ENCODE data around the gene SEPTIN1.

SEPTIN1 gene

DNA sequence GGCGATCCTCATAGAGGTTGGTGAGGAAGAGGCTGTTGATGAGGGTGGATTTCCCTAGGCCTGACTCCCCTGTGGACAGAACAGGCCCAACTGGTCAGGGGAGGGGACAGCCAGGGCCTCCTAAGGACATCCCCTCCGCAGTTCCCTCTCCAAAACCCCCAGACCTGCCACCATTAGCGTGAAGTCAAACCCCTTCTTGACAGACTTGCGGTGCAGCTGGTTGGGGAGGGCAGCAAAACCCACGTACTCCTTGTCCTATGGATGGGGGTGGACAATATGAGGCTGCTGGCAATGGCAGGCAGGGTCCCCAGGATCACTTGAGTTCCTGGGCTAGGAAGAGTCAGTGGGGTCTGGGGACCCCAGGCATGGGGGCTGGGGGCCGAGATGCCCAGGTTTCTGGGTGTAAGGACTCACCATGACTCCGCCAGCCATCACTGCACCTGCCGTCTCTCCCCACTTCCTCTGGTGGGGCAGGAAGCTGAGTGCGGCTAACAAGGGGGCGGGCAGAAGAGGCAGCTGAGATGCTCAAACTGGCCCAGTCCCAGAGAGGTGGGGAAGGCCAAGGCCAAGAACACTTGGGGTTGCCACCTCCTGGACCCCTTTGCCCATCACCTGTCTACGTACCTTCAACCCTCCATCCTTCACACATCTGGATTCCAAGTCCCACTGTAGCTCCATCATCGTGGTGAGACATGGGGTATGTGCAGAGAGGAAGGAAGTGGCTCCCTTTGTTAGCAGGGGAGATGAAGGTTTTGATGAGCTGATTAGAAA is at the start of gene SEPTIN1:
TSS of gene SEPTIN1 (minus strand) at position 451 of the 771 bp plus-strand sequence. CDS start at position 432, 19 bp downstream.
- no peak for DNase-seq

DNA sequence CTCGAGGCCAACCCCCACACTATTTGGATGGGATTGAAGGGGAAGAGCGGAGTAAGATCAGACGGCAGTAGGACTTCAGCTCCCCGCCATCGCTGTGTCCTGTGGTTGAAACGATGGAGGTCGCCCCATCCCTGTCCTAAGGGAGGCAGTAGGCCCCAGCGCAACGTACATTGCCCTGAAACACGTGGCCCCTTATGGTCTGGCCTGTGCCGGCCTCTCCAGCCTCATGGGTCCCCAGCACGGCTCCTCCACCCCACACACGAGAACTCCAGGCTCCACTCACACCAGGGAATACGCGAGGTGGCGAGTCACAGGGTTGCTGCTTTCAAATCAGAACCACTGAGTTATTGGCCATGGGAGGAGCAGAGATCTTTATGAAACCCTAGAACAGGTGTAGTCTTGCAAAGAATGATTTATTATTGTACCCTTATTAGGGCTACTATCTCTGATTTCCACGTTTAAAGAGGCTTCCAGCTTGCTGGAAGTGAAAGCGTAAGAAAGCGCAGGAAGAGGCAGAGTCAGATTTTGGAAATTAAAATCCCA is 48.1 kb upstream of the SEPTIN1 start:
- DNase-seq = peak; percentile 95

DNA sequence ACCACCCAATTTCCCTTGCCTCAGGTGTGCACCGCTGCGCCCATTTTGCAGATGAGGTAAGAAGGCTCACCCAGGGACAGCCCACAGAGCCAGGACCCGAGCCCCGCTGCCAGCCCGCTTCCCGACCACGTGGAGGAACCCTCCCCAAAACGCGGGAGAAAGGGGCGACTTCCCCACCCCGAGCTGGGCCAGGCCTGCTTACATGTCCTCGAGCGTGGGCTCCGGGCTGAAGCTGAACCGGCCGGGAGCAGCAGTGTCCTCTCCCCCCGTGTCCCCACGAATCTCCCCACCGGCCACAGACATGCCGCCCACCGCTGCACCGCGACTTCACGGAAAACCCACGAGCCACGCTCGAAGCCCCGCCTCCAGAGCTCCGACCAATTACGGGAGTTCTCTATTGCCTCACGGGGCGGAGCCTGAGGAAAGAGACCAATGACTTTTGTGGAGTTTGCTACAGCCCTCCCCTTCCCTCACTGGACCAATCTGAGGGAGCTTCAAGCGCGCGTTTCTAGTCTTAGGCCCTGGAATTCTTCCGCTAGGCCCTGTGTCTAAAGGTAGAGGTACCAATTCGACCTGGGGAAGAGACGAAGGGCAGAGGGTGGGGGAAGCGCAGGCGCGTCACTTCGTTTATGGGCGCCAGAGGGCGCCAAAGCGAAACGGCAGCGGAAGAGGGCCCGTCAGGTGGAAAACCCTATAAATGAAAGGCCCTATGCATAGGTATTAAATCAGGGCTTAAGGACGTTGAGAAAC is 47.5 kb upstream of the SEPTIN1 start, which contains the start of gene DCTPP1:
TSS of gene DCTPP1 (minus strand) at position 353 of the 750 bp plus-strand sequence. CDS start at position 303, 50 bp downstream.
- peak; percentile 99 for DNase-seq

DNA sequence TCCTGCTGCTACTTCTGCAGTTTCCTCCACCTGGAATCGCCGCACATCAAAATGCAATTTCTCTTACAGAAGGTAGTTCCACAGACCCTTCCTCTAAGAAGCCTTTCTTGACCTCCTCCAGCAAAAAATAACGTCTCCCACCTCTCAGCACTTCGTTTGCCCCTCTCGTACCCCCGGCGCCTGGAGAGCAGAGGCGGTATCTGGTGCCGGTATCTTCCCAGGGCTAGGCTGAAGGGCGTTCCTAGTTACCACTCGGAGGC is 47.0 kb upstream of the SEPTIN1 start:
- DNase-seq = no peak

DNA sequence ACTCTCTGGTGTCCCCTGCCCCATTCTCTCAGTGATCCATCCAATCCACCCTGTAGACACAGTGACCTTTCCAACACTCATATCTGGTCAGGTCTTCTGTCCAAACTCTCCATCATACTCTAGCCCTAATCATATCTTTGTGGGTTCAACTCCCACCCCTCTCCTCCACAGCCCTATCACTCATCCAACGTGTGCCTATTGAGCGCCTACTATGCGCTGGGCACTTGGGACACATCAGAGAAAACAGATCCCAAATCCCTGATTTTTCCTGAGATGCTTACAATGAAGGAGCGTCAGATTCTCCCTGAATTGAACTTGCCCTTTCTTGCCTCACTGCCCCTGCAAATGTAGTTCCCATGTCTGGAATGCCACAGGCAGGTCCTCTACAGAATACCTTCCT is 45.7 kb upstream of the SEPTIN1 start:
- DNase-seq = no peak

- DNase-seq = no peak
Measured at GRCh38 chr16:30421010-30421409, 38.6 kb upstream of the SEPTIN1 start.

GRCh38 chr16:30418350-30419181 is 36.2 kb upstream of the SEPTIN1 start:
- no peak for DNase-seq

DNA sequence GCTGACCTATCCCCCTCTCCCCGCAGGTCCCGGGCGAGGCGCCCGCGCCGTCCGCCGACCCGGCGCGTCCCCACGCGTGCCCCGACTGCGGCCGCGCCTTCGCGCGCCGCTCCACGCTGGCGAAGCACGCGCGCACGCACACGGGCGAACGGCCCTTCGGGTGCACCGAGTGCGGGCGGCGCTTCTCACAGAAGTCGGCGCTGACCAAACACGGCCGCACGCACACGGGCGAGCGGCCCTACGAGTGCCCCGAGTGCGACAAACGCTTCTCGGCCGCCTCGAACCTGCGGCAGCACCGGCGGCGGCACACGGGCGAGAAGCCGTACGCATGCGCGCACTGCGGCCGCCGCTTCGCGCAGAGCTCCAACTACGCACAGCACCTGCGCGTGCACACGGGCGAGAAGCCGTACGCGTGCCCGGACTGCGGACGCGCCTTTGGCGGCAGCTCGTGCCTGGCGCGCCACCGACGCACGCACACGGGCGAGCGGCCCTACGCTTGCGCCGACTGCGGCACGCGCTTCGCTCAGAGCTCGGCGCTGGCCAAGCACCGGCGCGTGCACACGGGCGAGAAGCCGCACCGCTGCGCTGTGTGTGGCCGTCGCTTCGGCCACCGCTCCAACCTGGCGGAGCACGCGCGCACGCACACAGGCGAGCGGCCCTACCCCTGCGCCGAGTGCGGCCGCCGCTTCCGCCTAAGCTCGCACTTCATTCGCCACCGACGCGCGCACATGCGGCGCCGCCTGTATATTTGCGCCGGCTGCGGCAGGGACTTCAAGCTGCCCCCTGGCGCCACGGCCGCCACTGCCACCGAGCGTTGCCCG is 35.4 kb upstream of the SEPTIN1 start:
- DNase-seq = peak; percentile 96

DNA sequence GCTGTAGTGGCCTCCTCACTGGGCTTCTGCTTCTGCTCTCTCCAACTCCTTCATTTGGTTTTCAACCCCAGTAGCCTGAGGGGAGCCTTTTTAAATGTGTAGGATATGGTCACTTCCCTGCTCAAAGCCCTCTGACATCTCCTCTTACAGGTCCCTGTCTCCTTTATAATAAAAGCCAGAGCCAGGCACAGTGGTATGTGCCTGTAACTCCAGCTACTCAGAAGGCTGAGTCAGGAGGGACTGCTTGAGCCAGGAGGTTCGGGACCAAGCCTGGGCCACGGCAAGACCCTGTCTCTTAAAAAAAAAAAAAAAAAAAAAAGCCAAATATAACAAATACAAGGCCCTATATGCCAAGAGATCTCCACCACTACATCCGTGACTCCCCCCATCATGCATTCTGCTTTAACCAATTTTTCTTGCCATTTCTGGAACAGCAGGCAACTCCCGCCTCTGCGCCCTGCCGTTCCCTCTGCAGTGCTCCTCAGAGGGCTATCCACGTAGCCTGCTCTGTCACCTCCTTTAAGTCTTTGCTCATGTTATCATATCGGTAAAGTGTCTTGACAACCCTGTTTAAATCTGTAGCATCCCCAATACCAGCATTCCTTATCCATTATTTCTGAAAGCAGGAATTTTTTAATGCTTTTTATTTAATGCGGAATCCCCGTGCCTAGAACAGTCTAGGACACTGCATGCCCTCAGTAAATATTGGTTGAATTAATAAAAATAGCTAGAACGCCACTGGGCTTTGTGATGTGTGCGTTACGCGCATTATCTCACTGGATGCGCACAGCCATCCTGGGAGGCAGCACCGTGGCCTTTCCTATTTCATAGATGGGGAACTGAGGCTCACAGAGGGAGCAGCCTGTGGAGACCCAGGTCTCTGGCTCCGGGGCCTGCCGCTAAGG is 34.5 kb upstream of the SEPTIN1 start:
- DNase-seq = no peak

- no peak for DNase-seq
Measured at GRCh38 chr16:30416047-30416603, 33.8 kb upstream of the SEPTIN1 start.

DNA sequence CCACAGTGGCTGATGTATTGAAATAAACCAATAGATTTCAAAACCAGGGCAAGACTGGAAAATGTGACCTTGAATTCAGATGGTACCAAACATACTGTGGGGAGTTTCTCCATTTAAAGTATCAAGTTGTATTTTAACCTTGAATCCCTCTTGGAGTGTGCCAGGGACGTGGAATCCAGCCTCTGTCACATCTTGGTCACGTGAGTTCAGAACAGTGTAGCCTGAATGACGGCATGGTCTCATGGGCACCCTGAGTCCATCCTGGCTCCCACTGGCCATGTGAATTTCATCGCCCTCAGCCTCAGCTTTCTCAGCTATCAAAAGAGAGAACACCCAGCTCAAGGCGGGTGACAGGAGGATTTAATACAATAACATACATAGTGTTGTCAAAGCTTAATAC is 31.8 kb upstream of the SEPTIN1 start:
- no peak for DNase-seq

DNA sequence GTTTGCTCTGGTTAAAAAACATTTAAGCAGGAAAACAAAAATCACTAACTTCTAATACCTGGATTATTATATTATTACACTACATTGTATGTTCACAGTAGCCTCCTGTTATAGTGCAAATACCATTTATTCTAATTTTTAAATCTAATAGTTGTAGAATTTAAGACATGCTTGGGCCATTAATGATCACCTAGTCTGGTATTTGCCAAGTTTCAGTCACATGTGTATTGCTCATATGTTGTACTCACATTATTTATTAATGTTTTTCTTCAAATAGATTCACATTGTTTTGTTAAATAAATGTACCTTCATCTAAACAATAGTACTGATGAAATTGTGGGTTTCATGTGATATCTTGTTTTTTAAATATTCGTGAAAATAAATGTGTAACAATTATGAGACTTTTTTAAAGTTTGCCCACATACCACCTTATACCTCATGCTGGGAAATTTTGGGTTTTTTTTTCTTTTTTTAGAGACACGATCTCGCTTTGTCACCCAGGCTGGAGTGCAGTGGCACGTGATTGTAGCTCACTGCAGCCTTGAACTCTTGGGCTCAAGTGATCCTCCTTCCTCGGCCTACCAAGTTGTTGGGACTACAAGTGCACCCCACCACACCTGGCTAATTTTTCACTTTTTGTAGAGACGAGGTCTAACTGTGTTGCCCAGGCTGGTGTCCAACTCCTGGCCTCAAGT is 30.9 kb upstream of the SEPTIN1 start:
- DNase-seq = no peak

DNA sequence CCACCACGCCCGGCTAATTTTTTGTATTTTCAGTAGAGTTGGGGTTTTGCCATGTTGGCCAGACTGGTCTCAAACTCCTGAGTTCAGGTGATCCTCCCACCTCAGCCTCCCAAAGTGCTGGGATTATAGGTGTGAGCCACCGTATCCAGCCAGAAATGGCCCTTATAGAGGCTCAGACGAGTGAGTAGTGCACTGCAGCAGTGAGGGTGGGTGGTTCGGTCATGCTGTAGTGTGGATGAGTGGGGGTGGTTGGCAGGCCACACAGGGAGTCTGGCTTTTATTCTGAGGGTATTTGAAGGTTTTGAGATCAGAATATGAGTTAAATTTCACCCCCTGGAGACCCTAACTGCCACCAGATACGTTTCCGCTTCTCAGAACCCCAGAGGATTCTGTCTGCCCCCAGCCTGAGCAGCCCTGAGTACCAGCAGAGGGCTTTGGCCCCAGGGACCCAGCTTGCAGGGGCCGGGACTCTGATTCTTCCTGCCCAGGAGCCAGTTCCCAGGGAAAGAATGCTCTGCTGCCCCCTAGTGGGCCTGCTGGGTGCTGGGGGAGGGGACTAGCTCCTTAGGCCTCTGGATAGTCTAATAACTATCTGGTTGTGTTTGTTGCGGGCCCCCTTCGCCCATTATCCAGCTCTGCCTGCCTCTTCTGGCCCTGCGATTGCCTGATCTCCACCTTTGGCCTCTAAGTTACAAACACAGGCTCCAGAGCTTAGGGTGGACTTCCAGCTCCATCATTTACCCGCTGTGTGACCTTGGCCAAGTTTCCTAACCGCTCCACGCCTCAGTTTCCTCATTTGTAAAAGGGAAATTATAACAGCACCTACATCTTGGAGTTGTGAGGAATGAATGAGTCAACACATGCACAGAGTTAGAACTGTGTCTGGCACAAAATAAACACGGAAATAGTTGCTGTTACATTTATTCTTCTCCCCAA is 27.0 kb upstream of the SEPTIN1 start:
- peak; percentile 89 for DNase-seq

- DNase-seq = no peak
Measured at GRCh38 chr16:30407804-30408534, 25.6 kb upstream of the SEPTIN1 start.

GRCh38 chr16:30407102-30407803 is 24.9 kb upstream of the SEPTIN1 start, which contains the start of gene ZNF771:
TSS of gene ZNF771 (plus strand) at chr16:30407606. CDS start at chr16:30408054, 448 bp downstream.
- peak; percentile 80 for DNase-seq

- no peak for DNase-seq
Measured at GRCh38 chr16:30406795-30407101, 24.4 kb upstream of the SEPTIN1 start.

DNA sequence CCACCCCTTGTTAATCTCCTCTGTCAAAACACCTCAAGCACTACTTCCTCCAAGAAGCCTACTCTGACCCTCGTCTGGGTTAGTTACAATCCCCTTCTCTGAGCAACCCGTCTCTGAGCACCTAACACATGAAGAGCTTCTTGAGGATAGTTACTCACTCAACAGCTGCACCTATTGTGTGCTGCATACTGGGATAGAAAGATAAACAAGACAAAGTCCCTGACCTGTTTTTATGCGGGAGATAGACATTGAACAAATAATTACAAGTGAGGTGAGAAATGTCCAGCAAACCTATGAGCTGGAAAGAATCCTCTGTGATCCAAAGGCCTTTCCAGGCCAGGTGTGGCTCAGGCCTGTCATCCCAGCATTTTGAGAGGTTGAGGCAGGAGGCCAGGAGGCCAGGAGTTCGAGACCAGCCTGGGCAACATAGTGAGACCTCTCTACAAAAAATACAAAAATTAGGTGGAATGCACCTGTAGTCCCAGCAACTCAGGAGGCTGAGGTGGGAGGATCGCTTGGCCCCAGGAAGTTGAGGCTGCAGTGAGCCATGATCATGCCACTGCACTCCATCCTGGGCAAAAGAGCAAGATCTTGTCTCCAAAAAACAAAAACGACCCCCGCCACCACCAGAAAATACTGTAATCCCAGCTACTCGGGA is 19.5 kb upstream of the SEPTIN1 start:
- no peak for DNase-seq

All from SHP77 treated with DMSO at 0.1 percent for 48 hours (cell line).